ENCODE measurements around the gene CSNK1D. TPM values are rescaled to one million over a fixed set of nuclear protein-coding genes. Genes with fewer than 3 reads are reported as not detected.
A peak's percentile ranks its signal among the peaks of the same experiment; 100 is the strongest.

The CSNK1D gene
- total and polyA plus RNA-seq, 7 donors, result 73.5 to 139 (median 115) TPM

- Histone ChIP-seq H3K9me3 (no peaks in the 10 kb centered on the region), H3K4me1 (peaks cover 40% of the 10 kb centered on the region), H3K4me3 (peak overlapping the region; percentile 92), H3K36me3 (ENCODE audit: insufficient read depth in 1 of 2, low read depth in 1 of 2) (no peaks in the 10 kb centered on the region), H3K27ac (peak overlapping the region; percentile 99), H3K27me3 (ENCODE audit: insufficient read depth in 3 of 3, low read length in 2 of 3) (no peaks in the 10 kb centered on the region)
- DNase-seq (peak; percentile 97 to 98), ATAC-seq (peak; percentile 82 to 94 (median 84))
- TF ChIP-seq CTCF (IDR thresholded peaks at IDR 0.05), result no peak
- intact Hi-C loops (cut with DNase I), result loop anchor here in 1 of 2 donors (1.0 kb wide), 1 partner anchor 60 kb away; no protein-coding TSS in a partner anchor
- 3 to 4% (median 4%) methylated on average over 72 to 86 of the region's 86 CpGs for WGBS, 3 donors
Measured at GRCh38 chr17:82292251-82293154, 19.0 kb upstream of the CSNK1D start.

- Histone ChIP-seq H3K27me3 (ENCODE audit: insufficient read depth in 3 of 3, low read length in 2 of 3) (no peaks in the 10 kb centered on the region), H3K4me3 (peak overlapping the region; percentile 92), H3K27ac (peak overlapping the region; percentile 99), H3K4me1 (peaks cover 36% of the 10 kb centered on the region), H3K36me3 (ENCODE audit: insufficient read depth in 1 of 2, low read depth in 1 of 2) (no peaks in the 10 kb centered on the region), H3K9me3 (no peaks in the 10 kb centered on the region)
- 82 to 83% (median 82%) methylated on average over 19 of the region's 19 CpGs for WGBS, 3 donors
- no peak for TF ChIP-seq CTCF (IDR thresholded peaks at IDR 0.05)
- ATAC-seq (no peak), DNase-seq (no peak)
- intact Hi-C loops (cut with DNase I), result loop anchor here in 1 of 2 donors (2.0 kb wide), 1 partner anchor 23 kb away; no protein-coding TSS in a partner anchor
Measured at GRCh38 chr17:82291582-82292250, 18.2 kb upstream of the CSNK1D start.

- DNase-seq, result peak; percentile 75 to 84
- ATAC-seq, result peak in 3 of 4 donors; percentile 25 to 35 (median 31)
- TF ChIP-seq CTCF (IDR thresholded peaks at IDR 0.05), result no peak
- intact Hi-C loops (cut with DNase I), result loop anchor here in 1 of 2 donors (2.0 kb wide), 1 partner anchor 15 kb away; the partner anchor contains the start of gene CSNK1D
- Histone ChIP-seq H3K4me3 (no peak overlapping the region), H3K9me3 (no peaks in the 10 kb centered on the region), H3K36me3 (ENCODE audit: insufficient read depth in 1 of 2, low read depth in 1 of 2) (no peaks in the 10 kb centered on the region), H3K4me1 (peaks cover 19% of the 10 kb centered on the region), H3K27me3 (ENCODE audit: insufficient read depth in 3 of 3, low read length in 2 of 3) (no peaks in the 10 kb centered on the region), H3K27ac (peak overlapping the region; percentile 58)
- 26 to 35% (median 30%) methylated on average over 19 of the region's 19 CpGs for WGBS, 3 donors
Measured at GRCh38 chr17:82287868-82288801, 14.6 kb upstream of the CSNK1D start.
